K562 (cell line): ENCODE measurements around the gene ITGAD. TPM values are rescaled to one million over a fixed set of nuclear protein-coding genes. Genes with fewer than 3 reads are reported as not detected.

Experiments
- ATAC-seq: fragments of 200-7000 bp; cut with Tn5 transposase; 3 replicates; pipeline ENCODE4 v1.9.1; 2020; ENCODE audit warnings: moderate library complexity
- BruUV-seq: library from RNA; stranded (reverse); fragments of 400-500 nt; replicated peaks from 2 replicates; lab custom pipeline; 2021; lab: Mats Ljungman, UMichigan
- CTCF ChIA-PET: fragments of 300-600 bp; formaldehyde crosslinking; extraction: SDS; loops from one replicate; lab custom pipeline; 2021; ENCODE audit warnings: low intra/inter-chr PET ratio; lab: Yijun Ruan, JAX
- POLR2A ChIA-PET: fragments of 300-600, 350-650 bp; sonication (Branson Sonifier 250); formaldehyde crosslinking; extraction: SDS; loops from one replicate; lab custom pipeline; 2021; ENCODE audit warnings: antibody characterized with exemption, inconsistent platforms; lab: Yijun Ruan, JAX
- DNase-seq, 4 experiments: peaks; one replicate each; pipeline versions ENCODE4 v3.0.0 to v3.0.0-alpha.2; 2011 to 2018; ENCODE audit warnings: low spot score in 3 of 4, mixed read lengths in 3 of 4; ENCODE audit errors: extremely low read depth in 1 of 4
- FAIRE-seq: peaks from 2 replicates; lab custom pipeline; 2011; peaks lifted over from hg19 to GRCh38; lab: Jason Lieb, UNC
- H2AFZ ChIP-seq: 2 replicates; pipeline ENCODE4 v1.6.0; 2011; ENCODE audit warnings: low read depth, low read length, control low read depth, inconsistent platforms
- H3K27ac ChIP-seq: fragments of 200-600 bp; 3 replicates; pipeline ENCODE4 v1.8.0; 2011; ENCODE audit warnings: low read depth, mild to moderate bottlenecking, control low read depth, inconsistent platforms, low read length, moderate library complexity, mixed read lengths; ENCODE audit errors: extremely low read depth
- H3K27me3 ChIP-seq, 2 experiments: fragments of 300-600 bp in 1 of 2; 2 replicates in 1 of 2; 3 replicates in 1 of 2; pipeline versions ENCODE4 v1.6.0 to v1.8.0; 2011; ENCODE audit warnings: inconsistent platforms in 2 of 2, low read length in 2 of 2, mild to moderate bottlenecking in 1 of 2, mixed read lengths in 1 of 2, moderate library complexity in 1 of 2; ENCODE audit not compliant: control insufficient read depth in 2 of 2, insufficient read depth in 2 of 2
- H3K36me3 ChIP-seq: fragments of 300-600 bp; 3 replicates; pipeline ENCODE4 v1.8.0; 2011; ENCODE audit warnings: mild to moderate bottlenecking, low read length, inconsistent platforms; ENCODE audit not compliant: control insufficient read depth, insufficient read depth
- H3K4me1 ChIP-seq, 2 experiments: fragments of 200-600 bp in 1 of 2; replicated peaks in 1 of 2; 2 replicates in 1 of 2; 3 replicates in 1 of 2; pipeline versions ENCODE4 v1.5.1 to v1.8.0; 2011; ENCODE audit warnings: inconsistent platforms in 2 of 2, low read length in 2 of 2, mild to moderate bottlenecking in 1 of 2, mixed read lengths in 1 of 2, moderate library complexity in 1 of 2; ENCODE audit not compliant: control insufficient read depth in 2 of 2, insufficient read depth in 2 of 2
- H3K4me2 ChIP-seq: 2 replicates; pipeline ENCODE4 v1.6.1; 2011; ENCODE audit warnings: low read length, control low read depth, inconsistent platforms, mixed read lengths; ENCODE audit not compliant: insufficient read depth
- H3K4me3 ChIP-seq: fragments of 200-600 bp; sonication (generic), shearing (Covaris generic); 2 replicates; pipeline ENCODE4 v1.5.1; 2016; ENCODE audit warnings: control low read depth, inconsistent platforms
- H3K79me2 ChIP-seq: fragments of 200-600 bp; 3 replicates; pipeline ENCODE4 v1.8.0; 2011; ENCODE audit warnings: low read length, inconsistent platforms; ENCODE audit not compliant: control insufficient read depth, insufficient read depth
- H3K9ac ChIP-seq, 2 experiments: 2 replicates each; pipeline versions ENCODE4 v1.6.0 to v1.6.1; 2011; ENCODE audit warnings: low read depth in 2 of 2, low read length in 2 of 2, control low read depth in 1 of 2, inconsistent platforms in 1 of 2, mild to moderate bottlenecking in 1 of 2, mixed read lengths in 1 of 2; ENCODE audit not compliant: insufficient read depth in 1 of 2
- H3K9me1 ChIP-seq: one replicate; pipeline ENCODE4 v1.6.0; 2011; ENCODE audit warnings: inconsistent platforms, mild to moderate bottlenecking, low read length, moderate library complexity; ENCODE audit not compliant: control insufficient read depth, insufficient read depth
- H3K9me3 ChIP-seq: replicated peaks from 2 replicates; pipeline ENCODE4 v1.5.1; 2011; ENCODE audit warnings: low read depth, low read length, inconsistent platforms; ENCODE audit not compliant: control insufficient read depth, insufficient read depth
- H4K20me1 ChIP-seq: replicated peaks from 2 replicates; pipeline ENCODE4 v1.6.1; 2011; ENCODE audit warnings: low read length, inconsistent platforms, mixed read lengths; ENCODE audit not compliant: control insufficient read depth, insufficient read depth
- CLOCK ChIP-seq: fragments of 250-450 bp; sonication (Bioruptor Pico); IDR thresholded peaks from 2 replicates; pipeline ENCODE4 v1.4.0; 2020; ENCODE audit warnings: mild to moderate bottlenecking, moderate library complexity, borderline replicate concordance
- GABPB2 ChIP-seq: fragments of 250-450 bp; sonication (Bioruptor Pico); conservative IDR thresholded peaks from 2 replicates; pipeline ENCODE4 v1.5.1; 2021; ENCODE audit warnings: mild to moderate bottlenecking
- KLF1 ChIP-seq: fragments of 450-650 bp; IDR thresholded peaks from 2 replicates; pipeline ENCODE4 v1.6.1; 2016; ENCODE audit warnings: missing genetic modification characterization, missing compliant biosample characterization
- TRIM28 ChIP-seq: fragments of 450-650 bp; IDR thresholded peaks from 2 replicates; pipeline ENCODE4 v1.6.1; 2017
- ZNF76 ChIP-seq: fragments of 250-450 bp; sonication (Bioruptor Pico); IDR thresholded peaks from 2 replicates; pipeline ENCODE4 v1.4.0; 2020; ENCODE audit warnings: mild to moderate bottlenecking, moderate library complexity, borderline replicate concordance
- WGBS: fragments of 100-300 bp; shearing (Covaris generic); methylation state at CpG from one replicate; pipeline ENCODE4 v1.1.6; 2016; ENCODE audit warnings: low coverage, mixed read lengths; ENCODE audit not compliant: insufficient coverage; ENCODE audit errors: missing lambda C conversion rate; 5-methylcytosine and 5-hydroxymethylcytosine counted together
- in situ Hi-C: fragments of 300-500 bp; cut with MboI; formaldehyde crosslinking; loops from 4 replicates; pipeline ENCODE4 v1.15.0; 2018; ENCODE audit warnings: inconsistent platforms, mixed read lengths
- intact Hi-C: fragments of 100-400 bp; cut with micrococcal nuclease; formaldehyde crosslinking; loops from 2 replicates; pipeline ENCODE4 v1.14.2; 2022
- polyA plus RNA-seq, 8 experiments: library from polyadenylated mRNA; depleted of rRNA in 4 of 8; stranded (reverse) in 5 of 8; unstranded in 3 of 8; fragments of >200 nt; fragmentation: Nextera tagmentation in 2 of 8; fragmentation: Illumina TruSeq in 1 of 8; extraction: Ambion mirVana in 2 of 8; extraction: Trizol in 1 of 8; gene quantifications; 2 replicates each; pipeline versions ENCODE4 v1.2.1 to v1.2.3, GENCODE V29; 2011 to 2014; ENCODE audit warnings: inconsistent platforms in 1 of 8, missing spikeins in 1 of 8
- total RNA-seq, 7 experiments: library from RNA; depleted of rRNA in 6 of 7; stranded (reverse); fragments of >200 nt in 6 of 7; fragmentation: Illumina TruSeq in 2 of 7; extraction: Trizol in 2 of 7; gene quantifications; 2 replicates each; pipeline versions ENCODE4 v1.2.1 to v1.2.3, GENCODE V29; 2011 to 2021; ENCODE audit warnings: low replicate concordance in 1 of 7

The ITGAD gene
- total and polyA plus RNA-seq, 9 of the 15 experiments (the other 6 are each of a cell fraction or from before 2014, with no cell fraction given) = not detected

GRCh38 chr16:31375231-31375630, 17.9 kb upstream of the ITGAD start (continued):
- no peak for TF ChIP-seq ZNF76

GRCh38 chr16:31376705-31377104, 16.4 kb upstream of the ITGAD start:
- in situ Hi-C loops = no loop called here
- no peak for TF ChIP-seq KLF1
- TF ChIP-seq GABPB2 = no peak
- no peak for TF ChIP-seq TRIM28
- no peak for TF ChIP-seq CLOCK (CRISPR knock-in tag)
- TF ChIP-seq, all 486 proteins: peak for 0

More at GRCh38 chr16:31376705-31377104, 16.4 kb upstream of the ITGAD start:
- Histone ChIP-seq H3K4me3 (no peak overlapping the region), H3K27me3 (peaks cover 14 to 36% of the 10 kb centered on the region in 2 experiments; a peak in 4 of 5 replicates), H3K9me3 (no peaks in the 10 kb centered on the region), H3K27ac (no peak overlapping the region), H3K9me1 (no peaks in the 10 kb centered on the region), H2AFZ (no peak overlapping the region), H4K20me1 (no peaks in the 10 kb centered on the region), H3K4me2 (no peak overlapping the region), H3K9ac (no peak overlapping the region), H3K36me3 (no peaks in the 10 kb centered on the region), H3K79me2 (no peaks in the 10 kb centered on the region), H3K4me1 (peaks cover 0 to 7% of the 10 kb centered on the region in 2 experiments; a peak in 1 of 5 replicates)
- no TSS peak for BruUV-seq
- ATAC-seq (no peak), FAIRE-seq (no peak), DNase-seq (no peak)
- ChIA-PET POLR2A (interaction anchor here (0.5 to 0.9 kb wide), 2 partner anchors 10 to 192 kb away, joined by 3 read pairs; no protein-coding TSS in a partner anchor), CTCF (no interaction called here)
- intact Hi-C loops = no loop called here
- WGBS = 13% methylated on average over 8 of the region's 8 CpGs
